Omental fat pad (tissue), 4 donors: ENCODE data around the gene SDK2. TPM values are rescaled to one million over a fixed set of nuclear protein-coding genes. Genes with fewer than 3 reads are reported as not detected.

ENCODE experiments used
- ATAC-seq: fragments of 150-250 bp; one replicate; pipeline ENCODE4 v1.9.1; 2016; ENCODE audit warnings: mild to moderate bottlenecking, moderate library complexity; ENCODE audit not compliant: low FRiP score
- DNase-seq: peaks from one replicate; pipeline ENCODE4 v3.0.0-alpha.2; 2019; ENCODE audit warnings: low spot score
- CTCF ChIP-seq, 3 donors: fragments of 450-650 bp; IDR thresholded peaks; one replicate each; pipeline ENCODE4 v1.5.1; 2016 to 2017; ENCODE audit warnings: antibody characterized with exemption in 3 of 3, mild to moderate bottlenecking in 3 of 3, moderate library complexity in 2 of 3
- total RNA-seq, 4 donors: library from RNA; depleted of rRNA; stranded (reverse); fragments of >200 nt; gene quantifications; one replicate each; pipeline ENCODE4 v1.1.0, GENCODE V29; 2016

SDK2 gene
- total RNA-seq, 4 donors from 2014 or later = 0.46 to 1.4 (median 0.64) TPM

- DNase-seq (no peak), ATAC-seq (peak; percentile 85)
- TF ChIP-seq CTCF (IDR thresholded peaks at IDR 0.05) = no peak
Observed at GRCh38 chr17:73325527-73325842, 318.8 kb downstream of the SDK2 start.

- ATAC-seq (no peak), DNase-seq (no peak)
- TF ChIP-seq CTCF (IDR thresholded peaks at IDR 0.05) = no peak
Observed at GRCh38 chr17:73324711-73325526, 319.3 kb downstream of the SDK2 start.

GRCh38 chr17:73324160-73324475 lies 320.1 kb downstream of the SDK2 start:
- ATAC-seq = peak; percentile 38
- no peak for TF ChIP-seq CTCF (IDR thresholded peaks at IDR 0.05)
- no peak for DNase-seq

- ATAC-seq (no peak), DNase-seq (no peak)
- no peak for TF ChIP-seq CTCF (IDR thresholded peaks at IDR 0.05)
Observed at GRCh38 chr17:73323409-73324159, 320.7 kb downstream of the SDK2 start.

GRCh38 chr17:73320601-73321264 lies 323.5 kb downstream of the SDK2 start:
- DNase-seq (no peak), ATAC-seq (no peak)
- TF ChIP-seq CTCF (IDR thresholded peaks at IDR 0.05) = no peak

GRCh38 chr17:73319766-73320165 lies 324.5 kb downstream of the SDK2 start:
- TF ChIP-seq CTCF (IDR thresholded peaks at IDR 0.05) = no peak
- no peak for DNase-seq
- no peak for ATAC-seq
